NT2/D1 (cell line): Measurements from ENCODE around the gene PLAC1.

ENCODE experiments used
- DNase-seq: peaks from one replicate; pipeline ENCODE4 v3.0.0-alpha.2; 2011; ENCODE audit warnings: low read depth, low spot score
- H3K27me3 ChIP-seq: 2 replicates; pipeline ENCODE4 v1.6.0; 2011; ENCODE audit warnings: mild to moderate bottlenecking; ENCODE audit not compliant: insufficient read length, insufficient read depth
- H3K36me3 ChIP-seq: 2 replicates; pipeline ENCODE4 v1.6.1; 2011; ENCODE audit warnings: mild to moderate bottlenecking, low read length, mixed read lengths; ENCODE audit not compliant: insufficient read depth, insufficient read length
- H3K4me1 ChIP-seq: 2 replicates; pipeline ENCODE4 v1.5.1; 2011; ENCODE audit not compliant: insufficient read depth, insufficient read length
- H3K4me3 ChIP-seq: 2 replicates; pipeline ENCODE4 v1.5.1; 2011; ENCODE audit warnings: low read depth; ENCODE audit not compliant: insufficient read length
- H3K9ac ChIP-seq: 2 replicates; pipeline ENCODE4 v1.6.0; 2011; ENCODE audit warnings: low read depth; ENCODE audit not compliant: insufficient read length
- H3K9me3 ChIP-seq: 2 replicates; pipeline ENCODE4 v1.5.1; 2011; ENCODE audit warnings: mild to moderate bottlenecking, low read length; ENCODE audit not compliant: insufficient read depth
- SUZ12 ChIP-seq: IDR thresholded peaks from 2 replicates; pipeline ENCODE4 v1.6.1; 2011; ENCODE audit not compliant: insufficient read length, insufficient read depth; ENCODE audit errors: extremely low read depth
- YY1 ChIP-seq: IDR thresholded peaks from 2 replicates; pipeline ENCODE4 v1.6.1; 2011; ENCODE audit not compliant: insufficient read length, insufficient read depth
- ZNF274 ChIP-seq: IDR thresholded peaks from 2 replicates; pipeline ENCODE4 v1.6.1; 2011; ENCODE audit warnings: mild to moderate bottlenecking, low read depth, low read length

PLAC1 gene

GRCh38 chrX:134653835-134654234, 4.4 kb downstream of the PLAC1 start:
- H3K4me1 ChIP-seq, result no peaks in the 10 kb centered on the region
- no peaks in the 10 kb centered on the region for H3K9me3 ChIP-seq
- H3K36me3 ChIP-seq, result no peaks in the 10 kb centered on the region
- H3K4me3 ChIP-seq, result no peak overlapping the region
- no peak for TF ChIP-seq YY1
- no peak for TF ChIP-seq ZNF274
- TF ChIP-seq SUZ12, result no peak
- H3K9ac ChIP-seq, result no peak overlapping the region
- DNase-seq, result no peak
- no peaks in the 10 kb centered on the region for H3K27me3 ChIP-seq

DNA sequence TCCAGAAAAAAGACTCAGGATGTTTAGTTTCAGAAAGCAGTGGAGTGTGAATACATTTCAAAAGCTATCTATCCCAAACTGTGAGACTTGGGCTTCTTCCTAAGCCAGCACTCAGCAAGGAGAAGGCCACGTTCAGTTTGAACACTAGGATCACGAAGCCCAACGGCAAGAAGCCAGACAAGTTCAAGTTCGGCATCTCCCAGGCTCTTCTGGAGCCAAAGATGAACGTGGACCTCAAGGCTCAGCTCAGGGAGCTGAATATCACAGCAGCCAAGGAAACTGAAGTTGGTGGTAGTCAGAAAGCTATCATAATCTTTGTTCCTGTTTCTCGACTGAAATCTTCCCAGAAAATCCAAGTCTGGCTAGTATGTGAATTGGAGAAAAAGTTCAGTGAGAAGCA, 7.6 kb downstream of the PLAC1 start:
- no peaks in the 10 kb centered on the region for H3K36me3 ChIP-seq
- no peaks in the 10 kb centered on the region for H3K9me3 ChIP-seq
- H3K4me1 ChIP-seq, result no peaks in the 10 kb centered on the region
- H3K27me3 ChIP-seq, result no peaks in the 10 kb centered on the region
- no peak for DNase-seq
- H3K9ac ChIP-seq, result no peak overlapping the region
- no peak overlapping the region for H3K4me3 ChIP-seq
- TF ChIP-seq ZNF274 (no peak), SUZ12 (no peak), YY1 (no peak)

DNA sequence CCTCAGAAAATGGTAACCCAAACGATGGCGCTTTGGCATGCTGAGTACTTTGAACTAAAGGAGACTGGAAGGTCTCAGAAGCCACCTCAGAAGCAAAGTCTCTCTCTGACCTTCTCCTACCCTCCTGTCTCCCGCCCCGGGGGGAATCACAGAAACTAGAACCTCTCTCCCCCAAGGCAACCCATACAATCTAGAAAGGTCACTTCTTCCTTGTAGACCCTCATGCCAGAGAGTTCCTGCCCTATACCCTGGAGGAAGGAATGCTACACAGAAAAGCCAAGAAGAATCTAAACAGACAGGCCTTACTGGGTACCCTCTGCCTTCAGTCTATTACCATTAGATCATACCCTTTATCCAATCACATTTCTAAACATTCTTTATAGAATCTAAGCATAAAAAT, 8.5 kb downstream of the PLAC1 start:
- DNase-seq, result no peak

GRCh38 chrX:134647477-134647877, 10.8 kb downstream of the PLAC1 start:
- no peak for DNase-seq
- Histone ChIP-seq H3K9me3 (no peaks in the 10 kb centered on the region), H3K4me1 (no peaks in the 10 kb centered on the region), H3K9ac (no peak overlapping the region), H3K27me3 (no peaks in the 10 kb centered on the region), H3K4me3 (no peak overlapping the region), H3K36me3 (no peaks in the 10 kb centered on the region)
- no peak for TF ChIP-seq YY1
- no peak for TF ChIP-seq ZNF274
- no peak for TF ChIP-seq SUZ12

More for the DNA sequence above, 8.5 kb downstream of the PLAC1 start:
- Histone ChIP-seq H3K36me3 (no peaks in the 10 kb centered on the region), H3K9ac (no peak overlapping the region), H3K4me3 (no peak overlapping the region), H3K9me3 (no peaks in the 10 kb centered on the region), H3K27me3 (no peaks in the 10 kb centered on the region), H3K4me1 (no peaks in the 10 kb centered on the region)
- no peak for TF ChIP-seq SUZ12
- TF ChIP-seq ZNF274, result no peak
- no peak for TF ChIP-seq YY1

- TF ChIP-seq YY1, result no peak
- TF ChIP-seq ZNF274, result no peak
- TF ChIP-seq SUZ12, result no peak
- H3K27me3 ChIP-seq, result no peaks in the 10 kb centered on the region
- no peak for DNase-seq
Measured at GRCh38 chrX:134646691-134647090, 11.6 kb downstream of the PLAC1 start.

GRCh38 chrX:134645936-134646543, 12.2 kb downstream of the PLAC1 start:
- Histone ChIP-seq H3K9ac (no peak overlapping the region), H3K4me1 (no peaks in the 10 kb centered on the region), H3K36me3 (no peaks in the 10 kb centered on the region), H3K9me3 (no peaks in the 10 kb centered on the region), H3K27me3 (no peaks in the 10 kb centered on the region), H3K4me3 (no peak overlapping the region)
- DNase-seq, result no peak
- TF ChIP-seq ZNF274 (no peak), SUZ12 (no peak), YY1 (no peak)

More at GRCh38 chrX:134646691-134647090, 11.6 kb downstream of the PLAC1 start:
- no peak overlapping the region for H3K9ac ChIP-seq
- no peak overlapping the region for H3K4me3 ChIP-seq
- H3K9me3 ChIP-seq, result no peaks in the 10 kb centered on the region
- H3K36me3 ChIP-seq, result no peaks in the 10 kb centered on the region
- H3K4me1 ChIP-seq, result no peaks in the 10 kb centered on the region

DNA sequence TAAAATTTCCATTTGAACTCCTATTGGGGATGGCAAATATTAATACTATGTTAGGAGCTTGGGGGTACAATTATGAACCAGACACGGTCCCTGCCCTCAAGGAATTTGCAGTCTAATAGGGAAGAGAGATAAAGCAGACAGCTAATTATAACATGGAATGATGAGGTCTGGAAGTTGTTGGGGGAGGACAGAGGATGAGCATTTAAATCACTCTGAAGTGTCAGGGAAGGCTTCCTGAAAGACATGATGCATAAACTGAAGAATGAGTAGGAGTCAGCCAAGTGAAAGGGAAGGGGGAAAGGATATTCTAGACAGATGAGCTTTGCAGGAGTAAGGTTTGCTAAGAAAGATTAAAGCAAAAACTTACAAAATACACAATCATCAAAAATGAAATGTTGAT, 15.9 kb downstream of the PLAC1 start:
- no peak for DNase-seq
- H3K4me1 ChIP-seq, result no peaks in the 10 kb centered on the region
- TF ChIP-seq SUZ12 (no peak), YY1 (no peak), ZNF274 (no peak)
- H3K36me3 ChIP-seq, result no peaks in the 10 kb centered on the region
- H3K9ac ChIP-seq, result no peak overlapping the region
- H3K4me3 ChIP-seq, result no peak overlapping the region
- H3K9me3 ChIP-seq, result no peaks in the 10 kb centered on the region
- H3K27me3 ChIP-seq, result no peaks in the 10 kb centered on the region
